GM12878 (cell line): Measurements from ENCODE around the gene GPR61.

Source experiments
- BACH1 ChIP-seq: fragments of 450-650 bp; IDR thresholded peaks from 2 replicates; pipeline ENCODE4 v1.6.1; 2017; ENCODE audit warnings: mild to moderate bottlenecking, borderline replicate concordance
- BMI1 ChIP-seq: fragments of 450-650 bp; IDR thresholded peaks from 2 replicates; pipeline ENCODE4 v1.6.1; 2016; ENCODE audit warnings: mild to moderate bottlenecking, moderate library complexity, borderline replicate concordance
- HCFC1 ChIP-seq: fragments of 150-350 bp; IDR thresholded peaks from 2 replicates; pipeline ENCODE4 v1.6.1; 2014; ENCODE audit warnings: low read length
- HDAC2 ChIP-seq: fragments of 200-600 bp; sonication (generic); IDR thresholded peaks from 2 replicates; pipeline ENCODE4 v1.6.1; 2017
- IKZF2 ChIP-seq, 2 experiments: fragments of 450-650 bp; IDR thresholded peaks; 2 replicates each; pipeline ENCODE4 v1.6.1; 2017; ENCODE audit warnings: mild to moderate bottlenecking in 2 of 2, moderate library complexity in 2 of 2
- NR2C2 ChIP-seq: IDR thresholded peaks from 2 replicates; pipeline ENCODE4 v1.6.1; 2011; ENCODE audit warnings: borderline replicate concordance, low read depth; ENCODE audit not compliant: control insufficient read depth, insufficient read length
- POLR2A ChIP-seq: IDR thresholded peaks from 2 replicates; pipeline ENCODE4 v1.6.1; 2011; ENCODE audit warnings: low read depth, mild to moderate bottlenecking, low read length
- POLR2AphosphoS5 ChIP-seq: IDR thresholded peaks from 2 replicates; pipeline ENCODE4 v1.6.1; 2011; ENCODE audit warnings: mild to moderate bottlenecking, low read length, inconsistent platforms
- RAD21 ChIP-seq: IDR thresholded peaks from 2 replicates; pipeline ENCODE4 v1.6.1; 2011; ENCODE audit warnings: mild to moderate bottlenecking, low read depth, low read length, moderate library complexity; ENCODE audit not compliant: insufficient read depth
- SIX5 ChIP-seq: IDR thresholded peaks from 2 replicates; pipeline ENCODE4 v1.6.1; 2011; ENCODE audit warnings: mild to moderate bottlenecking, low read depth, low read length, moderate library complexity; ENCODE audit not compliant: severe bottlenecking
- TF ChIP-seq, protein P1 (sequence below), 3 experiments: IDR thresholded peaks in 2 of 3; conservative IDR thresholded peaks in 1 of 3; 2 replicates each; pipeline ENCODE4 v1.5.1; 2011; ENCODE audit warnings: low read depth in 3 of 3, low read length in 3 of 3, mild to moderate bottlenecking in 3 of 3, control low read depth in 2 of 3, moderate library complexity in 2 of 3, inconsistent platforms in 1 of 3, mixed read lengths in 1 of 3; ENCODE audit not compliant: control insufficient read depth in 2 of 3, insufficient read depth in 1 of 3; ENCODE audit errors: extremely low read depth in 1 of 3
- TF ChIP-seq, protein P2 (sequence below): IDR thresholded peaks from 2 replicates; pipeline ENCODE4 v1.6.1; 2012; ENCODE audit warnings: low read depth, low read length, improper control_type of control experiment

DNA sequence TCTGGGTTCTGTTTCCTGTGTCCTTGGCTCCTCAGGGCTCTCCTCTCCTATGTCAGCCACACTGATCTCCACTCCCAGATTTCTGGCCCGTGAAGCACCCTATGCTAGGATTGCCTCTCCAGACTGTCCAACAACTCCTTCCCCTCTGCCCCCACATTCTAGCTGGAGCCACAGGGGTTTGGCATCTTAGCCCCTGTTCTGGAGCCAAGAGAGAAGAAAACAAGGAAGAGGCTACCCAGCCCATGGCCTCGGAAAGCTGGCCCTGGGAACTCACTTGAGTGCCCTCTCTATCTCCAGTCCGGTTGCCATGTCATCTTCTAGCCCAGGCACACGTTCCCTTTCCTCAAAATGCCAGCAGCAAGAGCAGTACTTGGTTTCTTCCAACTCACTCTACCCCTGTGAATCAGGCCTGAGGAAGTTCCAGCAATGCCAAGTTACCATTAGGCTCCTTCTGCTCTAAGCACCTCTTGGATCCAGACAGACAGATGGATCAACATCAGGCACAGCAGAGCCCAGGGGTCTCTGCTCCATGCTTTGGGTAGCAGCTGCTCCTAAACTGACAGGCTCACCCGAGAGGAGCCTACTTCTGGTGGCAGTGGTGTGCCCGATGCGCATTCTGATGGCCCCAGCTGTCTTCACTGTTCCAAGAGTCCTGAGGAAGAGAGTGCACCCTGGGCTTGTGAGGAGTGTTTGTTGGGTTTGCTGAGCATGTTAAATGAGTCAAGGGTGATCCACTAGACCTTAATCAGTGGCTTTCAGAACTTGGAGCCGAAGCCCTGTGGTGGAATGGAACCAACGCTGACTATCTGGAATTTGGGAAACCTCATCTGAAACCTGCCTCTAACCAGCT lies 11.6 kb upstream of the GPR61 start:
- TF ChIP-seq RAD21 (no peak), HDAC2 (no peak), POLR2AphosphoS5 (no peak), BMI1 (no peak), HCFC1 (no peak), NR2C2 (no peak), IKZF2 (IDR thresholded peaks at IDR 0.05) (no peak), BACH1 (no peak), SIX5 (no peak), POLR2A (no peak)
- TF ChIP-seq, protein P1, sequence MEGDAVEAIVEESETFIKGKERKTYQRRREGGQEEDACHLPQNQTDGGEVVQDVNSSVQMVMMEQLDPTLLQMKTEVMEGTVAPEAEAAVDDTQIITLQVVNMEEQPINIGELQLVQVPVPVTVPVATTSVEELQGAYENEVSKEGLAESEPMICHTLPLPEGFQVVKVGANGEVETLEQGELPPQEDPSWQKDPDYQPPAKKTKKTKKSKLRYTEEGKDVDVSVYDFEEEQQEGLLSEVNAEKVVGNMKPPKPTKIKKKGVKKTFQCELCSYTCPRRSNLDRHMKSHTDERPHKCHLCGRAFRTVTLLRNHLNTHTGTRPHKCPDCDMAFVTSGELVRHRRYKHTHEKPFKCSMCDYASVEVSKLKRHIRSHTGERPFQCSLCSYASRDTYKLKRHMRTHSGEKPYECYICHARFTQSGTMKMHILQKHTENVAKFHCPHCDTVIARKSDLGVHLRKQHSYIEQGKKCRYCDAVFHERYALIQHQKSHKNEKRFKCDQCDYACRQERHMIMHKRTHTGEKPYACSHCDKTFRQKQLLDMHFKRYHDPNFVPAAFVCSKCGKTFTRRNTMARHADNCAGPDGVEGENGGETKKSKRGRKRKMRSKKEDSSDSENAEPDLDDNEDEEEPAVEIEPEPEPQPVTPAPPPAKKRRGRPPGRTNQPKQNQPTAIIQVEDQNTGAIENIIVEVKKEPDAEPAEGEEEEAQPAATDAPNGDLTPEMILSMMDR (IDR thresholded peaks at IDR 0.05 in 2 of 3, conservative IDR thresholded peaks at IDR 0.05 in 1 of 3; ENCODE audit: control insufficient read depth in 2 of 3, extremely low read depth in 1 of 3, insufficient read depth in 1 of 3, low read depth in 3 of 3, low read length in 3 of 3): no peak
- TF ChIP-seq, protein P2, sequence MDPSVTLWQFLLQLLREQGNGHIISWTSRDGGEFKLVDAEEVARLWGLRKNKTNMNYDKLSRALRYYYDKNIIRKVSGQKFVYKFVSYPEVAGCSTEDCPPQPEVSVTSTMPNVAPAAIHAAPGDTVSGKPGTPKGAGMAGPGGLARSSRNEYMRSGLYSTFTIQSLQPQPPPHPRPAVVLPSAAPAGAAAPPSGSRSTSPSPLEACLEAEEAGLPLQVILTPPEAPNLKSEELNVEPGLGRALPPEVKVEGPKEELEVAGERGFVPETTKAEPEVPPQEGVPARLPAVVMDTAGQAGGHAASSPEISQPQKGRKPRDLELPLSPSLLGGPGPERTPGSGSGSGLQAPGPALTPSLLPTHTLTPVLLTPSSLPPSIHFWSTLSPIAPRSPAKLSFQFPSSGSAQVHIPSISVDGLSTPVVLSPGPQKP: no peak
